Measurements from ENCODE around the gene SNX8. TPM values are rescaled to one million over a fixed set of nuclear protein-coding genes. Genes with fewer than 3 reads are reported as not detected.

SNX8 gene
- total and polyA plus RNA-seq, 2 of the 8 experiments (the other 6 are each of a cell fraction or from before 2014, with no cell fraction given), result 46.2 to 70.8 TPM

- Histone ChIP-seq H2BK12ac (ENCODE audit: low read depth, low read length) (no peak overlapping the region), H3K23ac (ENCODE audit: insufficient read length) (no peak overlapping the region), H3K27ac (ENCODE audit: low read depth, low read length) (no peak overlapping the region), H2BK20ac (ENCODE audit: low read length) (no peak overlapping the region), H3K4me2 (ENCODE audit: insufficient read depth in 1 of 2, low read depth in 2 of 2, low read length in 2 of 2) (no peak overlapping the region), H4K8ac (ENCODE audit: extremely low read depth, insufficient read depth, low read length) (no peak overlapping the region; the same call in 1 of the 2 replicates), H3K9ac (replicated peaks in 1 of 4; ENCODE audit: extremely low read depth in 1 of 4, low read depth in 3 of 4, low read length in 3 of 4) (no peak overlapping the region), H3K4ac (replicated peaks; ENCODE audit: insufficient read length, low read depth, low read length) (no peak overlapping the region), H3K18ac (ENCODE audit: extremely low read depth, low read length) (no peak overlapping the region), H3K14ac (ENCODE audit: insufficient read length) (no peak overlapping the region), H2BK15ac (ENCODE audit: low read length) (no peak overlapping the region; the same call in 1 of the 2 replicates), H3K36me3 (ENCODE audit: control insufficient read depth in 2 of 4, insufficient read depth in 4 of 4, low read length in 3 of 4) (peaks cover 0 to 14% (median 0%) of the 10 kb centered on the region in 4 experiments; a peak in 5 of 8 replicates), H3K4me3 (ENCODE audit: extremely low read depth in 1 of 4, insufficient read depth in 2 of 4, low read depth in 3 of 4, low read length in 4 of 4) (no peak overlapping the region), H3K56ac (replicated peaks; ENCODE audit: insufficient read length, low read depth, low read length) (no peak overlapping the region), H2AK5ac (ENCODE audit: low read depth, low read length) (no peak overlapping the region), H4K91ac (replicated peaks; ENCODE audit: insufficient read length, low read length) (no peak overlapping the region), H2BK120ac (replicated peaks; ENCODE audit: low read depth, low read length) (no peak overlapping the region), H3K79me1 (ENCODE audit: low read depth, low read length) (no peaks in the 10 kb centered on the region), H2AFZ (ENCODE audit: low read length) (no peak overlapping the region), H3K23me2 (ENCODE audit: low read depth, low read length) (no peaks in the 10 kb centered on the region), H3K79me2 (ENCODE audit: control insufficient read depth in 1 of 2, insufficient read depth in 2 of 2, low read length in 2 of 2) (no peaks in the 10 kb centered on the region), H4K20me1 (replicated peaks in 1 of 2; ENCODE audit: control insufficient read depth in 1 of 2, insufficient read depth in 2 of 2, low read length in 2 of 2) (peaks cover 0 to 9% of the 10 kb centered on the region in 2 experiments), H3K27me3 (replicated peaks in 1 of 4; ENCODE audit: control insufficient read depth in 3 of 4, extremely low read depth in 1 of 4, insufficient read depth in 3 of 4, low read length in 3 of 4) (no peaks in the 10 kb centered on the region), H3K4me1 (replicated peaks in 1 of 4; ENCODE audit: control insufficient read depth in 3 of 4, insufficient read depth in 4 of 4, low read length in 3 of 4) (no peaks in the 10 kb centered on the region), H4K5ac (ENCODE audit: insufficient read length, low read depth, low read length) (no peak overlapping the region), H2BK5ac (ENCODE audit: low read depth, low read length) (peak overlapping the region; percentile 49; the same call in 1 of the 2 replicates), H3K9me3 (ENCODE audit: insufficient read depth in 2 of 2, low read depth in 1 of 2, low read length in 1 of 2) (no peaks in the 10 kb centered on the region)
- WGBS, 2 experiments (ENCODE audit: extremely low coverage in 1 of 2, insufficient coverage in 1 of 2, insufficient read length in 1 of 2, insufficient replicate concordance in 2 of 2, low coverage in 1 of 2, low lambda C conversion rate in 2 of 2, missing lambda C conversion rate in 1 of 2), result 91% methylated on average over 32 of the region's 33 CpGs; no CpG with 5 or more reads in 1 of the 2 experiments
- POLR2A ChIA-PET (ENCODE audit: partially characterized antibody), result interaction anchor here (0.7 to 3.1 kb wide), 7 partner anchors 14 to 99 kb away, joined by 3 to 11 read pairs (median 5); partner anchors contain the start of genes EIF3B, MAD1L1, MRM2 and NUDT1
- CTCF ChIA-PET (ENCODE audit: partially characterized antibody), result interaction anchor here (1.4 to 2.1 kb wide), 2 partner anchors 19 to 92 kb away, joined by 4 to 9 read pairs; no protein-coding TSS in a partner anchor
- DNase-seq (ENCODE audit: low read depth in 1 of 2, low spot score in 2 of 2) (no peak), FAIRE-seq (no peak)
- TF ChIP-seq GABPA (IDR thresholded peaks at IDR 0.05; ENCODE audit: borderline replicate concordance, insufficient read depth, low read length) (no peak), POLR2A (IDR thresholded peaks at IDR 0.05; ENCODE audit: control extremely low read depth in 1 of 2, low read depth in 2 of 2, low read length in 2 of 2) (no peak), CBX5 (IDR thresholded peaks at IDR 0.05; ENCODE audit: low read depth, low read length) (no peak), KDM4A (IDR thresholded peaks at IDR 0.05; ENCODE audit: low read depth, low read length, severe bottlenecking) (no peak), YY1 (IDR thresholded peaks at IDR 0.05; ENCODE audit: low read depth, low read length) (no peak), NANOG (IDR thresholded peaks at IDR 0.05; ENCODE audit: insufficient read depth, low read depth, low read length, poor library complexity, severe bottlenecking) (no peak), PHF8 (conservative IDR thresholded peaks at IDR 0.05; ENCODE audit: low read depth, low read length) (no peak)
Measured at GRCh38 chr7:2255145-2256139, 58.8 kb downstream of the SNX8 start.
